ENCODE data around the gene YOD1.

Gene YOD1

GRCh38 chr1:207026104-207026534 is 24.9 kb downstream of the YOD1 start:
- ATAC-seq (ENCODE audit: insufficient read depth, low read depth) (no peak), DNase-seq (no peak)
- no peak overlapping the region for H3K4me2 ChIP-seq (ENCODE audit: insufficient read depth, low read length)
- H3K79me2 ChIP-seq (ENCODE audit: insufficient read depth, low read length) = no peaks in the 10 kb centered on the region
- H4K20me1 ChIP-seq (ENCODE audit: insufficient read depth, low read length) = no peaks in the 10 kb centered on the region
- H3K27ac ChIP-seq (ENCODE audit: low read length) = no peak overlapping the region
- no peak overlapping the region for H3K9ac ChIP-seq (ENCODE audit: low read depth, low read length)
- H3K4me3 ChIP-seq (ENCODE audit: low read depth in 1 of 2, low read length in 2 of 2) = no peak overlapping the region
- peaks cover 33% of the 10 kb centered on the region for H3K27me3 ChIP-seq (ENCODE audit: insufficient read depth, low read length, poor library complexity)
- TF ChIP-seq EZH2 (IDR thresholded peaks at IDR 0.05; ENCODE audit: borderline replicate concordance, low read depth, low read length, severe bottlenecking) = no peak
- no peak for TF ChIP-seq CTCF (IDR thresholded peaks at IDR 0.05; ENCODE audit: borderline replicate concordance, extremely low read depth, low read length, poor library complexity, severe bottlenecking)
- H3K9me3 ChIP-seq (ENCODE audit: insufficient read depth, low read length, severe bottlenecking) = no peaks in the 10 kb centered on the region
- no peaks in the 10 kb centered on the region for H3K4me1 ChIP-seq (ENCODE audit: insufficient read depth, low read length)
- H3K36me3 ChIP-seq (ENCODE audit: insufficient read depth, low read length) = no peaks in the 10 kb centered on the region
- no peak overlapping the region for H2AFZ ChIP-seq (ENCODE audit: low read depth, low read length)

GRCh38 chr1:207025146-207025880 is 25.7 kb downstream of the YOD1 start:
- H3K27ac ChIP-seq (ENCODE audit: low read length) = no peak overlapping the region
- H3K79me2 ChIP-seq (ENCODE audit: insufficient read depth, low read length) = no peaks in the 10 kb centered on the region
- H3K4me2 ChIP-seq (ENCODE audit: insufficient read depth, low read length) = no peak overlapping the region
- no peak overlapping the region for H2AFZ ChIP-seq (ENCODE audit: low read depth, low read length)
- no peaks in the 10 kb centered on the region for H4K20me1 ChIP-seq (ENCODE audit: insufficient read depth, low read length)
- H3K4me1 ChIP-seq (ENCODE audit: insufficient read depth, low read length) = no peaks in the 10 kb centered on the region
- H3K9me3 ChIP-seq (ENCODE audit: insufficient read depth, low read length, severe bottlenecking) = no peaks in the 10 kb centered on the region
- TF ChIP-seq CTCF (IDR thresholded peaks at IDR 0.05; ENCODE audit: borderline replicate concordance, extremely low read depth, low read length, poor library complexity, severe bottlenecking) (no peak), EZH2 (IDR thresholded peaks at IDR 0.05; ENCODE audit: borderline replicate concordance, low read depth, low read length, severe bottlenecking) (no peak)
- no peak for ATAC-seq (ENCODE audit: insufficient read depth, low read depth)
- peaks cover 25% of the 10 kb centered on the region for H3K27me3 ChIP-seq (ENCODE audit: insufficient read depth, low read length, poor library complexity)
- no peak overlapping the region for H3K4me3 ChIP-seq (ENCODE audit: low read depth in 1 of 2, low read length in 2 of 2)
- no peak for DNase-seq
- no peak overlapping the region for H3K9ac ChIP-seq (ENCODE audit: low read depth, low read length)
- no peaks in the 10 kb centered on the region for H3K36me3 ChIP-seq (ENCODE audit: insufficient read depth, low read length)

- Histone ChIP-seq H3K36me3 (ENCODE audit: insufficient read depth, low read length) (no peaks in the 10 kb centered on the region), H3K9ac (ENCODE audit: low read depth, low read length) (no peak overlapping the region), H4K20me1 (ENCODE audit: insufficient read depth, low read length) (no peaks in the 10 kb centered on the region), H3K4me1 (ENCODE audit: insufficient read depth, low read length) (no peaks in the 10 kb centered on the region), H3K79me2 (ENCODE audit: insufficient read depth, low read length) (no peaks in the 10 kb centered on the region), H2AFZ (ENCODE audit: low read depth, low read length) (no peak overlapping the region), H3K4me3 (ENCODE audit: low read depth in 1 of 2, low read length in 2 of 2) (no peak overlapping the region), H3K27me3 (ENCODE audit: insufficient read depth, low read length, poor library complexity) (peaks cover 26% of the 10 kb centered on the region), H3K27ac (ENCODE audit: low read length) (no peak overlapping the region), H3K4me2 (ENCODE audit: insufficient read depth, low read length) (no peak overlapping the region), H3K9me3 (ENCODE audit: insufficient read depth, low read length, severe bottlenecking) (no peaks in the 10 kb centered on the region)
- TF ChIP-seq CTCF (IDR thresholded peaks at IDR 0.05; ENCODE audit: borderline replicate concordance, extremely low read depth, low read length, poor library complexity, severe bottlenecking) (no peak), EZH2 (IDR thresholded peaks at IDR 0.05; ENCODE audit: borderline replicate concordance, low read depth, low read length, severe bottlenecking) (no peak)
- ATAC-seq (ENCODE audit: insufficient read depth, low read depth) (no peak), DNase-seq (no peak)
Observed at GRCh38 chr1:207024202-207025145, 26.5 kb downstream of the YOD1 start.
